ENCODE data around the gene ADAM19.

The ADAM19 gene

GRCh38 chr5:157463621-157464518 is 111.7 kb downstream of the ADAM19 start:
- TF ChIP-seq CTCF (IDR thresholded peaks at IDR 0.05) = no peak

GRCh38 chr5:157463081-157463480 is 112.5 kb downstream of the ADAM19 start:
- TF ChIP-seq CTCF (IDR thresholded peaks at IDR 0.05) = no peak

- no peak for TF ChIP-seq CTCF (IDR thresholded peaks at IDR 0.05)
Measured at GRCh38 chr5:157460921-157461792, 114.4 kb downstream of the ADAM19 start.

GRCh38 chr5:157459715-157460599 is 115.6 kb downstream of the ADAM19 start, which contains the start of gene NIPAL4:
Gene NIPAL4, plus strand, starts transcription at chr5:157460213. Its CDS starts 108 bp downstream, at chr5:157460321.
- no peak for TF ChIP-seq CTCF (IDR thresholded peaks at IDR 0.05)

- no peak for TF ChIP-seq CTCF (IDR thresholded peaks at IDR 0.05)
Measured at GRCh38 chr5:157458835-157459234, 116.7 kb downstream of the ADAM19 start.

GRCh38 chr5:157457391-157457790 is 118.2 kb downstream of the ADAM19 start:
- no peak for TF ChIP-seq CTCF (IDR thresholded peaks at IDR 0.05)

- TF ChIP-seq CTCF (IDR thresholded peaks at IDR 0.05) = no peak
Measured at GRCh38 chr5:157456301-157456700, 119.3 kb downstream of the ADAM19 start.

All from LNCAP (cell line).